ENCODE measurements around the gene LARP1.
"Not testable (repeated sequence)": the region's sequence is repeated elsewhere in the genome, so short reads cannot be mapped to it uniquely, and the experiment has no call there.

The LARP1 gene

DNA sequence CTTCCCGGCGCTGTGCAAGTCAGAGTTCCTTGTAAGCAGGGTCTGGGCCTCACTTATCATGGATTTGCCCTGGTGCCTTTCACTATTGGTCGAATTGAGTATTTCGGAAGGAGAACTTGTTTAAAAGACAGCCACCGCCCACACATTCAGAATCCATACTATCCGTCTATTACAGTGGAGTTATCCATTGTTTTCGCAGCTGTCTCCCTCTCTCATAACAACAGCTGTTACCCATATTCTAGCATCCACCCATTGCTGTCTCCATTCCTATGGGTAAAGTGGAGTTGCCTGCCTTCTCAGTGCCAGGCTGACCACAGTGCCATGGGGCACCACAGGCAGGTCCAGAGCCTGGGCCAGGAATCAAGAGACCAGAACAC lies 75.0 kb downstream of the LARP1 start:
- Histone ChIP-seq H4K12ac (ENCODE audit: low read depth, low read length) (no peak overlapping the region), H3K18ac (ENCODE audit: low read length) (no peak overlapping the region), H3K4me1 (ENCODE audit: control insufficient read depth in 1 of 2, insufficient read depth in 2 of 2, low read length in 2 of 2) (no peaks in the 10 kb centered on the region), H3K4me3 (ENCODE audit: low read depth, low read length) (no peak overlapping the region), H4K8ac (ENCODE audit: low read depth, low read length) (no peak overlapping the region), H4K91ac (ENCODE audit: low read depth, low read length) (no peak overlapping the region), H3K4ac (ENCODE audit: low read depth, low read length) (no peak overlapping the region), H3K9ac (ENCODE audit: low read length) (no peak overlapping the region), H3K23ac (ENCODE audit: low read length) (no peak overlapping the region), H3K79me2 (ENCODE audit: control insufficient read depth, insufficient read depth, low read length, poor library complexity) (no peaks in the 10 kb centered on the region), H2BK12ac (ENCODE audit: low read length) (no peak overlapping the region), H3K79me1 (ENCODE audit: low read length) (no peaks in the 10 kb centered on the region), H3K9me3 (ENCODE audit: insufficient read depth, low read depth, low read length) (no peaks in the 10 kb centered on the region), H3K27ac (ENCODE audit: low read depth, low read length) (no peak overlapping the region), H2BK5ac (ENCODE audit: low read depth, low read length, poor library complexity) (no peak overlapping the region), H3K14ac (ENCODE audit: low read length) (no peak overlapping the region), H3K4me2 (ENCODE audit: low read length) (no peak overlapping the region), H3K27me3 (ENCODE audit: insufficient read depth, low read length) (no peaks in the 10 kb centered on the region), H2BK120ac (ENCODE audit: insufficient read depth, low read length, poor library complexity) (no peak overlapping the region), H2AFZ (ENCODE audit: insufficient read depth, low read length, poor library complexity) (no peak overlapping the region), H3K36me3 (ENCODE audit: control insufficient read depth in 1 of 2, insufficient read depth in 2 of 2, low read length in 2 of 2) (peaks cover 4 to 15% of the 10 kb centered on the region in 2 experiments), H2AK5ac (ENCODE audit: low read length) (no peak overlapping the region)
- no peak for DNase-seq
- no CpG with 5 or more reads among the region's 7 CpGs for WGBS (ENCODE audit: extremely low coverage, insufficient coverage, insufficient read length)

DNA sequence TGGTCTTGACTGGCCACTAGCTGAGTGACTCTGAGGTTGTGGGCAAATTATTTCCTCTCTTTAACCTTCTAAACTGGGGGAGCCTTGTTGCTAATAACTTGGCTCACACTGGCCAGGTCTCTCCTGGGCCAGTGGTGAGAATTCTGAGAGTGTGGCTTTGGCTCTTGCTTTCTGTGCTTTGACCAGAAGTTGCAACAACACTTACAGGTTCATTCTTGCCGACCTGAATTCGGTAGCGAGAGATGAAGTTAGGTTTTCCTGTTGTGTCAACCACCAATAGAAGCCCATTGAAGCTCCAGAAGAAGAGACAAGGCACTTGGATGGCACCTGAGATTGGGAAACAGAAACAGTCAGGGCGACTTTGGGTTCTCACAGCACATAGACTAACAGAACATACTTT lies 75.4 kb downstream of the LARP1 start:
- no CpG with 5 or more reads among the region's 4 CpGs for WGBS (ENCODE audit: extremely low coverage, insufficient coverage, insufficient read length)
- H4K8ac ChIP-seq (ENCODE audit: low read depth, low read length): no peak overlapping the region
- H4K12ac ChIP-seq (ENCODE audit: low read depth, low read length): no peak overlapping the region
- H3K4me2 ChIP-seq (ENCODE audit: low read length): no peak overlapping the region
- no peaks in the 10 kb centered on the region for H3K79me2 ChIP-seq (ENCODE audit: control insufficient read depth, insufficient read depth, low read length, poor library complexity)
- no peaks in the 10 kb centered on the region for H3K4me1 ChIP-seq (ENCODE audit: control insufficient read depth in 1 of 2, insufficient read depth in 2 of 2, low read length in 2 of 2)
- no peak for DNase-seq
- no peak overlapping the region for H3K23ac ChIP-seq (ENCODE audit: low read length)
- no peak overlapping the region for H3K27ac ChIP-seq (ENCODE audit: low read depth, low read length)
- H3K14ac ChIP-seq (ENCODE audit: low read length): no peak overlapping the region
- no peak overlapping the region for H2AK5ac ChIP-seq (ENCODE audit: low read length)
- no peaks in the 10 kb centered on the region for H3K79me1 ChIP-seq (ENCODE audit: low read length)
- H3K36me3 ChIP-seq (ENCODE audit: control insufficient read depth in 1 of 2, insufficient read depth in 2 of 2, low read length in 2 of 2): peaks cover 4 to 15% of the 10 kb centered on the region in 2 experiments
- no peak overlapping the region for H3K4ac ChIP-seq (ENCODE audit: low read depth, low read length)
- no peak overlapping the region for H3K4me3 ChIP-seq (ENCODE audit: low read depth, low read length)
- no peak overlapping the region for H4K91ac ChIP-seq (ENCODE audit: low read depth, low read length)
- no peak overlapping the region for H2BK120ac ChIP-seq (ENCODE audit: insufficient read depth, low read length, poor library complexity)
- H3K27me3 ChIP-seq (ENCODE audit: insufficient read depth, low read length): no peaks in the 10 kb centered on the region
- H2AFZ ChIP-seq (ENCODE audit: insufficient read depth, low read length, poor library complexity): no peak overlapping the region
- no peaks in the 10 kb centered on the region for H3K9me3 ChIP-seq (ENCODE audit: insufficient read depth, low read depth, low read length)
- no peak overlapping the region for H3K18ac ChIP-seq (ENCODE audit: low read length)
- H2BK12ac ChIP-seq (ENCODE audit: low read length): no peak overlapping the region
- no peak overlapping the region for H2BK5ac ChIP-seq (ENCODE audit: low read depth, low read length, poor library complexity)
- H3K9ac ChIP-seq (ENCODE audit: low read length): no peak overlapping the region

DNA sequence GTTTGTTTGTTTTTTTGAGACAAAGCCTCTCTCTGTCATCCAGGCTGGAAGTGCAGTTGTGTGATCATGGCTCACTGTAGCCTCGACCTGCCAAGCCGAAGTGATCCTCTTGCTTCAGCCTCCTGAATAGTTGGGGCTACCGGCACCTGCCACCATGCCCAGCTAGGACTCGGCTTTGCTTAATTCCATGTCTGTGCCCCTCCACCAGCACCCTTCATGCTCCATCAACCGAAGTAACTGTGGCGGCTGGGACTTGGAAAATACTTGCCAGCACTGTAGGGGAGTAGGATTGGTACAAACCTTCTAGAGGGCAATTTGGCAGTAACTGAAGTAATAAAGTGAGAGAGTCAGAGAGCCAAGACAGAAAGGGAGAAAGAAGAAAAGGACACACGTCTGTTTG lies 76.3 kb downstream of the LARP1 start:
- Histone ChIP-seq H2BK120ac (ENCODE audit: insufficient read depth, low read length, poor library complexity) (no peak overlapping the region), H3K36me3 (ENCODE audit: control insufficient read depth in 1 of 2, insufficient read depth in 2 of 2, low read length in 2 of 2) (peaks cover 4 to 15% of the 10 kb centered on the region in 2 experiments), H3K4me2 (ENCODE audit: low read length) (no peak overlapping the region), H2AFZ (ENCODE audit: insufficient read depth, low read length, poor library complexity) (no peak overlapping the region), H3K79me2 (ENCODE audit: control insufficient read depth, insufficient read depth, low read length, poor library complexity) (no peaks in the 10 kb centered on the region), H3K14ac (ENCODE audit: low read length) (no peak overlapping the region), H3K27me3 (ENCODE audit: insufficient read depth, low read length) (no peaks in the 10 kb centered on the region), H4K91ac (ENCODE audit: low read depth, low read length) (no peak overlapping the region), H3K23ac (ENCODE audit: low read length) (no peak overlapping the region), H3K9ac (ENCODE audit: low read length) (no peak overlapping the region), H3K79me1 (ENCODE audit: low read length) (no peaks in the 10 kb centered on the region), H2BK12ac (ENCODE audit: low read length) (no peak overlapping the region), H3K4me1 (ENCODE audit: control insufficient read depth in 1 of 2, insufficient read depth in 2 of 2, low read length in 2 of 2) (no peaks in the 10 kb centered on the region), H4K12ac (ENCODE audit: low read depth, low read length) (no peak overlapping the region), H3K9me3 (ENCODE audit: insufficient read depth, low read depth, low read length) (no peaks in the 10 kb centered on the region), H3K4ac (ENCODE audit: low read depth, low read length) (no peak overlapping the region), H2BK5ac (ENCODE audit: low read depth, low read length, poor library complexity) (no peak overlapping the region), H3K18ac (ENCODE audit: low read length) (no peak overlapping the region), H2AK5ac (ENCODE audit: low read length) (no peak overlapping the region), H3K4me3 (ENCODE audit: low read depth, low read length) (no peak overlapping the region), H4K8ac (ENCODE audit: low read depth, low read length) (no peak overlapping the region), H3K27ac (ENCODE audit: low read depth, low read length) (no peak overlapping the region)
- no peak for DNase-seq
- WGBS (ENCODE audit: extremely low coverage, insufficient coverage, insufficient read length): no CpG with 5 or more reads among the region's 7 CpGs

DNA sequence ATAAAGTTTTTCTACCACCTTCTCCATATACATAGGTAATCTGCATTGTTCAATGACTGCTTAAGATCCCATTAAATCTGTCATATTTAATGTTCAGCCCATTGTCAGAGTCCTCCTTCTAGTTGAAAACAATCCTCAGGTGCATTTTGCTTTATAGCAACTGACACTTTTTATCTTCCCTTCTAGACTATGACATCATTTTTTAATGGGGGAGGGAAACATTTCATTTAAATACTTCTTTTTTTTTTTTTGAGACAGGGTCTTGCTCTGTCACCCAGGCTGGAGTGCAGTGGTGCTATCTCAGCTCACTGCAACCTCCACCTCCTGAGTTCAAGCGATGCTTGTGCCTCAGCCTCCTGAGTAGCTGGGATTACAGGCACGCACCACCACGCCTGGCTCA lies 77.6 kb downstream of the LARP1 start:
- not testable (repeated sequence) for H2AK5ac ChIP-seq (ENCODE audit: low read length); DNase-seq; H3K9ac ChIP-seq (ENCODE audit: low read length); H3K14ac ChIP-seq (ENCODE audit: low read length); H4K91ac ChIP-seq (ENCODE audit: low read depth, low read length); H2BK12ac ChIP-seq (ENCODE audit: low read length); H4K12ac ChIP-seq (ENCODE audit: low read depth, low read length); H3K23ac ChIP-seq (ENCODE audit: low read length); H3K79me1 ChIP-seq (ENCODE audit: low read length); H3K27me3 ChIP-seq (ENCODE audit: insufficient read depth, low read length); H3K4me3 ChIP-seq (ENCODE audit: low read depth, low read length); H3K4ac ChIP-seq (ENCODE audit: low read depth, low read length); H2AFZ ChIP-seq (ENCODE audit: insufficient read depth, low read length, poor library complexity); H3K18ac ChIP-seq (ENCODE audit: low read length); H3K27ac ChIP-seq (ENCODE audit: low read depth, low read length); H2BK5ac ChIP-seq (ENCODE audit: low read depth, low read length, poor library complexity); H3K9me3 ChIP-seq (ENCODE audit: insufficient read depth, low read depth, low read length); H2BK120ac ChIP-seq (ENCODE audit: insufficient read depth, low read length, poor library complexity); H3K4me2 ChIP-seq (ENCODE audit: low read length); H4K8ac ChIP-seq (ENCODE audit: low read depth, low read length); H3K79me2 ChIP-seq (ENCODE audit: control insufficient read depth, insufficient read depth, low read length, poor library complexity); H3K4me1 ChIP-seq (ENCODE audit: control insufficient read depth in 1 of 2, insufficient read depth in 2 of 2, low read length in 2 of 2)
- no CpG with 5 or more reads among the region's 3 CpGs for WGBS (ENCODE audit: extremely low coverage, insufficient coverage, insufficient read length)
- peaks cover 4 to 11% of the 10 kb centered on the region in 2 experiments for H3K36me3 ChIP-seq (ENCODE audit: control insufficient read depth in 1 of 2, insufficient read depth in 2 of 2, low read length in 2 of 2)
